LNCAP (cell line): ENCODE results near the gene DNMT1.

Experiments
- CTCF ChIP-seq: fragments of 450-650 bp; IDR thresholded peaks from 2 replicates; pipeline ENCODE4 v1.5.1; 2017; ENCODE audit warnings: mild to moderate bottlenecking

Gene DNMT1

GRCh38 chr19:10126213-10126639, 68.5 kb downstream of the DNMT1 start:
- no peak for TF ChIP-seq CTCF

- no peak for TF ChIP-seq CTCF
Measured at GRCh38 chr19:10124429-10124828, 70.3 kb downstream of the DNMT1 start.

- TF ChIP-seq CTCF = no peak
Measured at GRCh38 chr19:10122045-10122444, 72.7 kb downstream of the DNMT1 start.

GRCh38 chr19:10120538-10121189, 74.1 kb downstream of the DNMT1 start:
- no peak for TF ChIP-seq CTCF

GRCh38 chr19:10118960-10119359, 75.8 kb downstream of the DNMT1 start:
- TF ChIP-seq CTCF = no peak

- TF ChIP-seq CTCF = no peak
Measured at GRCh38 chr19:10116866-10117616, 77.7 kb downstream of the DNMT1 start.

- no peak for TF ChIP-seq CTCF
Measured at GRCh38 chr19:10116085-10116865, 78.5 kb downstream of the DNMT1 start.
